Gastrocnemius medialis (tissue), 4 donors: ENCODE measurements around the gene GMCL2.

Source experiments
- CTCF ChIP-seq, 5 experiments: fragments of 450-650 bp in 3 of 5; fragments of 200-600 bp in 2 of 5; sonication (generic) in 2 of 5; IDR thresholded peaks in 4 of 5; conservative IDR thresholded peaks in 1 of 5; 1 replicate in 4 of 5; 2 replicates in 1 of 5; pipeline ENCODE4 v1.5.1; 2016 to 2019; ENCODE audit warnings: antibody characterized with exemption in 5 of 5, mild to moderate bottlenecking in 3 of 5, moderate library complexity in 3 of 5
- POLR2A ChIP-seq, 2 donors: fragments of 450-650 bp; IDR thresholded peaks; one replicate each; pipeline ENCODE4 v1.6.1; 2017; ENCODE audit warnings: antibody characterized with exemption in 2 of 2, mild to moderate bottlenecking in 2 of 2, moderate library complexity in 2 of 2

GRCh38 chr5:178150977-178151734 lies 36.0 kb downstream of the GMCL2 start:
- TF ChIP-seq CTCF (IDR thresholded peaks at IDR 0.05 in 4 of 5, conservative IDR thresholded peaks at IDR 0.05 in 1 of 5), result no peak
- TF ChIP-seq POLR2A (IDR thresholded peaks at IDR 0.05), result no peak
